Subcutaneous abdominal adipose tissue (tissue), 5 donors: ENCODE data around the gene MRC2.

Source experiments
- H3K27ac ChIP-seq: one replicate; pipeline ENCODE4 v1.7.0; 2013; ENCODE audit warnings: low read depth, mild to moderate bottlenecking, inconsistent platforms, low read length, moderate library complexity
- H3K27me3 ChIP-seq, 5 donors: one replicate each; pipeline ENCODE4 v1.7.0; 2013; ENCODE audit warnings: low read length in 5 of 5, inconsistent platforms in 1 of 5; ENCODE audit not compliant: control insufficient read depth in 5 of 5, insufficient read depth in 4 of 5
- H3K36me3 ChIP-seq, 5 donors: one replicate each; pipeline ENCODE4 v1.7.0; 2013; ENCODE audit warnings: low read length in 5 of 5; ENCODE audit not compliant: control insufficient read depth in 5 of 5, insufficient read depth in 5 of 5
- H3K4me1 ChIP-seq, 5 donors: one replicate each; pipeline ENCODE4 v1.7.0; 2013; ENCODE audit warnings: low read length in 5 of 5, mild to moderate bottlenecking in 3 of 5, moderate library complexity in 1 of 5; ENCODE audit not compliant: control insufficient read depth in 5 of 5, insufficient read depth in 5 of 5
- H3K4me3 ChIP-seq, 5 donors: one replicate each; pipeline ENCODE4 v1.7.0; 2013; ENCODE audit warnings: low read length in 5 of 5, low read depth in 1 of 5
- H3K9ac ChIP-seq, 5 donors: one replicate each; pipeline ENCODE4 v1.7.0; 2013; ENCODE audit warnings: low read length in 5 of 5, mild to moderate bottlenecking in 4 of 5, moderate library complexity in 3 of 5
- H3K9me3 ChIP-seq, 5 donors: one replicate each; pipeline ENCODE4 v1.7.0; 2013; ENCODE audit warnings: low read length in 5 of 5; ENCODE audit not compliant: control insufficient read depth in 5 of 5
- donor health status: healthy.
- donor health status: healthy.
- donor health status: healthy.
- donor health status: healthy.
- donor health status: healthy.

Gene MRC2

GRCh38 chr17:62649570-62649969 is 22.1 kb downstream of the MRC2 start:
- Histone ChIP-seq H3K9me3 (no peaks in the 10 kb centered on the region), H3K27ac (no peak overlapping the region), H3K4me3 (no peak overlapping the region), H3K27me3 (no peaks in the 10 kb centered on the region), H3K4me1 (peaks cover 10 to 41% (median 35%) of the 10 kb centered on the region in 5 donors), H3K36me3 (peaks cover 0 to 2% (median 0%) of the 10 kb centered on the region in 5 donors), H3K9ac (no peak overlapping the region)

- Histone ChIP-seq H3K9ac (no peak overlapping the region), H3K27ac (no peak overlapping the region), H3K4me3 (no peak overlapping the region), H3K36me3 (peaks cover 0 to 2% (median 0%) of the 10 kb centered on the region in 5 donors), H3K27me3 (no peaks in the 10 kb centered on the region), H3K4me1 (peaks cover 10 to 43% (median 37%) of the 10 kb centered on the region in 5 donors), H3K9me3 (no peaks in the 10 kb centered on the region)
Measured at GRCh38 chr17:62650587-62650986, 23.1 kb downstream of the MRC2 start.

- peaks cover 10 to 43% (median 37%) of the 10 kb centered on the region in 5 donors for H3K4me1 ChIP-seq
- peak overlapping the region; percentile 50 for H3K27ac ChIP-seq
- no peaks in the 10 kb centered on the region for H3K36me3 ChIP-seq
- peak overlapping the region in 3 of 5 donors; percentile 25 to 59 (median 39) for H3K9ac ChIP-seq
- no peaks in the 10 kb centered on the region for H3K27me3 ChIP-seq
- peak overlapping the region in 4 of 5 donors; percentile 55 to 63 (median 56) for H3K4me3 ChIP-seq
- no peaks in the 10 kb centered on the region for H3K9me3 ChIP-seq
Measured at GRCh38 chr17:62652251-62653001, 25.0 kb downstream of the MRC2 start.

GRCh38 chr17:62653002-62653825 is 25.7 kb downstream of the MRC2 start:
- Histone ChIP-seq H3K27ac (peak overlapping the region; percentile 60), H3K36me3 (no peaks in the 10 kb centered on the region), H3K4me1 (peaks cover 12 to 48% (median 43%) of the 10 kb centered on the region in 5 donors), H3K9me3 (no peaks in the 10 kb centered on the region), H3K27me3 (no peaks in the 10 kb centered on the region), H3K4me3 (peak overlapping the region; percentile 53 to 63 (median 55)), H3K9ac (peak overlapping the region in 3 of 5 donors; percentile 25 to 41 (median 39))

- H3K27me3 ChIP-seq: no peaks in the 10 kb centered on the region
- no peaks in the 10 kb centered on the region for H3K36me3 ChIP-seq
- peak overlapping the region; percentile 60 for H3K27ac ChIP-seq
- no peaks in the 10 kb centered on the region for H3K9me3 ChIP-seq
- peak overlapping the region; percentile 53 to 63 (median 55) for H3K4me3 ChIP-seq
- peak overlapping the region in 1 of 5 donors; percentile 35 for H3K9ac ChIP-seq
- H3K4me1 ChIP-seq: peaks cover 12 to 44% (median 37%) of the 10 kb centered on the region in 5 donors
Measured at GRCh38 chr17:62653826-62654761, 26.6 kb downstream of the MRC2 start.

GRCh38 chr17:62655656-62656055 is 28.2 kb downstream of the MRC2 start:
- H3K4me1 ChIP-seq: peaks cover 12 to 40% (median 37%) of the 10 kb centered on the region in 5 donors
- no peaks in the 10 kb centered on the region for H3K36me3 ChIP-seq
- no peak overlapping the region for H3K4me3 ChIP-seq
- H3K27ac ChIP-seq: no peak overlapping the region
- H3K27me3 ChIP-seq: no peaks in the 10 kb centered on the region
- H3K9me3 ChIP-seq: peaks cover 0 to 2% (median 0%) of the 10 kb centered on the region in 5 donors
- H3K9ac ChIP-seq: no peak overlapping the region

- H3K9me3 ChIP-seq: peaks cover 0 to 7% (median 0%) of the 10 kb centered on the region in 5 donors
- no peaks in the 10 kb centered on the region for H3K27me3 ChIP-seq
- no peaks in the 10 kb centered on the region for H3K36me3 ChIP-seq
- no peak overlapping the region for H3K27ac ChIP-seq
- peaks cover 12 to 40% (median 37%) of the 10 kb centered on the region in 5 donors for H3K4me1 ChIP-seq
- H3K4me3 ChIP-seq: no peak overlapping the region
- no peak overlapping the region for H3K9ac ChIP-seq
Measured at GRCh38 chr17:62656446-62656845, 29.0 kb downstream of the MRC2 start.

GRCh38 chr17:62657145-62657665 is 29.7 kb downstream of the MRC2 start:
- H3K4me3 ChIP-seq: no peak overlapping the region
- no peak overlapping the region for H3K27ac ChIP-seq
- H3K9ac ChIP-seq: no peak overlapping the region
- no peaks in the 10 kb centered on the region for H3K36me3 ChIP-seq
- peaks cover 0 to 7% (median 0%) of the 10 kb centered on the region in 5 donors for H3K9me3 ChIP-seq
- H3K27me3 ChIP-seq: no peaks in the 10 kb centered on the region
- H3K4me1 ChIP-seq: peaks cover 12 to 37% (median 33%) of the 10 kb centered on the region in 5 donors

GRCh38 chr17:62657690-62658089 is 30.2 kb downstream of the MRC2 start:
- no peaks in the 10 kb centered on the region for H3K36me3 ChIP-seq
- peak overlapping the region in 1 of 5 donors; percentile 26 for H3K9ac ChIP-seq
- no peak overlapping the region for H3K4me3 ChIP-seq
- no peaks in the 10 kb centered on the region for H3K27me3 ChIP-seq
- peaks cover 12 to 32% (median 29%) of the 10 kb centered on the region in 5 donors for H3K4me1 ChIP-seq
- H3K9me3 ChIP-seq: peaks cover 0 to 7% (median 0%) of the 10 kb centered on the region in 5 donors
- H3K27ac ChIP-seq: no peak overlapping the region
